BJ (cell line): Measurements from ENCODE around the gene CRTAC1. TPM values are rescaled to one million over a fixed set of nuclear protein-coding genes. Genes with fewer than 3 reads are reported as not detected.

Experiments
- CTCF ChIA-PET: fragments of 350-600 bp; formaldehyde crosslinking; extraction: SDS; loops from one replicate; lab custom pipeline; 2021; ENCODE audit warnings: antibody characterized with exemption, inconsistent platforms; lab: Yijun Ruan, JAX
- POLR2A ChIA-PET: fragments of 300-600 bp; sonication (Branson Sonifier 250); formaldehyde crosslinking; extraction: SDS; loops from one replicate; lab custom pipeline; 2021; ENCODE audit warnings: antibody characterized with exemption; lab: Charles Lee
- DNase-seq: peaks from one replicate; pipeline ENCODE4 v3.0.0-alpha.2; 2011; ENCODE audit warnings: low read depth
- H3K27me3 ChIP-seq: 2 replicates; pipeline ENCODE4 v1.6.0; 2011; ENCODE audit warnings: low read length; ENCODE audit not compliant: control insufficient read depth, insufficient read depth
- H3K36me3 ChIP-seq: 2 replicates; pipeline ENCODE4 v1.5.1; 2011; ENCODE audit warnings: low read length; ENCODE audit not compliant: control insufficient read depth, insufficient read depth
- H3K4me3 ChIP-seq: 2 replicates; pipeline ENCODE4 v1.5.1; 2011; ENCODE audit warnings: low read depth, mild to moderate bottlenecking, control low read depth, low read length
- polyA plus RNA-seq: library from polyadenylated mRNA; depleted of rRNA; stranded (reverse); fragments of >200 nt; gene quantifications from 2 replicates; pipeline ENCODE4 v1.2.3, GENCODE V29; 2011
- TF ChIP-seq, protein P1 (sequence below): IDR thresholded peaks from 2 replicates; pipeline ENCODE4 v1.5.1; 2011; ENCODE audit warnings: low read depth, mild to moderate bottlenecking, control low read depth, inconsistent platforms, low read length, moderate library complexity; ENCODE audit not compliant: insufficient read depth

CRTAC1 gene
- polyA plus RNA-seq, 1 experiment, result not detected

DNA sequence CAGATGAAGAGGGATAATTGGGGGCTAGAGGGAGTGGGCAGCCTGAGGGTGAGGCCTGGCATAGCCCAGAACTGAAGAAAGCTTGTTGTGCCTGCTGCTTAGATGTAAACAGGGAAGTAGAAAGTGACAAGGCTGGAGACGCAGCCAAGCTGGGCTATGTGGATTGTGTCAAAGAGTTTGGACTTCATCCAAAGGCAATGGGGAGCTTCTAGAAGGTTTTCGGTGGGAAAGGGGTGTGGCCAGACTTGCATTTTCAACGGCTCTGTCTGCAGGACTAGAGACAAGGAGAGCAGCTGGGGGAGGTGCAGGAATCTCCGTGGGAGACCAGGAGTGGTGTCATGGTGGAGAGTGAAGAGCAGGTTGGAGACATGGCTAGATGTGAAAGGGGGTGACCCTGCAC lies 132.0 kb downstream of the CRTAC1 start:
- TF ChIP-seq, protein P1, sequence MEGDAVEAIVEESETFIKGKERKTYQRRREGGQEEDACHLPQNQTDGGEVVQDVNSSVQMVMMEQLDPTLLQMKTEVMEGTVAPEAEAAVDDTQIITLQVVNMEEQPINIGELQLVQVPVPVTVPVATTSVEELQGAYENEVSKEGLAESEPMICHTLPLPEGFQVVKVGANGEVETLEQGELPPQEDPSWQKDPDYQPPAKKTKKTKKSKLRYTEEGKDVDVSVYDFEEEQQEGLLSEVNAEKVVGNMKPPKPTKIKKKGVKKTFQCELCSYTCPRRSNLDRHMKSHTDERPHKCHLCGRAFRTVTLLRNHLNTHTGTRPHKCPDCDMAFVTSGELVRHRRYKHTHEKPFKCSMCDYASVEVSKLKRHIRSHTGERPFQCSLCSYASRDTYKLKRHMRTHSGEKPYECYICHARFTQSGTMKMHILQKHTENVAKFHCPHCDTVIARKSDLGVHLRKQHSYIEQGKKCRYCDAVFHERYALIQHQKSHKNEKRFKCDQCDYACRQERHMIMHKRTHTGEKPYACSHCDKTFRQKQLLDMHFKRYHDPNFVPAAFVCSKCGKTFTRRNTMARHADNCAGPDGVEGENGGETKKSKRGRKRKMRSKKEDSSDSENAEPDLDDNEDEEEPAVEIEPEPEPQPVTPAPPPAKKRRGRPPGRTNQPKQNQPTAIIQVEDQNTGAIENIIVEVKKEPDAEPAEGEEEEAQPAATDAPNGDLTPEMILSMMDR, result no peak
- Histone ChIP-seq H3K4me3 (no peak overlapping the region), H3K36me3 (no peaks in the 10 kb centered on the region), H3K27me3 (peaks cover 5% of the 10 kb centered on the region)
- CTCF ChIA-PET, result interaction anchor here (0.9 to 1.1 kb wide), 2 partner anchors 10 to 17 kb away, joined by 3 to 7 read pairs; no protein-coding TSS in a partner anchor
- POLR2A ChIA-PET, result no interaction called here
- no peak for DNase-seq

DNA sequence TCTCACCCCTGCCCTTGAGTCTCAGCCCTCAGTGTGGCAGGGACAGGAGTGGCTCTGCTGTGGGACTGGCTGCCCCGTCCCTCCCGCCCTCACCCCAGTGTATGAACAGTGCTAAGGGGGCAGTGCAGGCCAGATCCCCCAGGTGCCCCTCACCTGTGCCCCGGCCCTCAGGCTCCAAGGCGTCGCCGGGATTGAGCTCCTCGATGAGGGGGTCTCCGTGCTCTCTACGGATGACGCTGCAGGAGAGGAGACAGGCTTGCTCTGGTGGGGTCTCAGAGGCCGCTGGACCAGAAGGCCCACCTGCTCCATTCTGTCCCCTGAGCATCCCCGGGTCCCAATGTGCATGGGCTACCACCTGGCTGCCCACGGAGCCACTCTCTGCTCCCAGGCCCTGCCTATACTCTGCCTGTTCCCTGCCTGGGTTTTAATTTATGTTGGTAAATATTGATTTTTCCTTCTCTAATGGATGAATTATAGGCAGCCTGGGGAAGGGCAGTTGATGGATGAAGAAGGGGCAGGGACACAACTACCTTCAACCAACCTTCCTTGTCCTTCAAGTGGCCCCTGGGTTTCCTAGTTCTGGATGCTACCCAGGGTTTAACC lies 133.6 kb downstream of the CRTAC1 start:
- H3K27me3 ChIP-seq, result peaks cover 5% of the 10 kb centered on the region
- DNase-seq, result no peak
- CTCF ChIA-PET, result interaction anchor here (0.8 to 1.8 kb wide), 4 partner anchors 11 to 105 kb away, joined by 3 to 4 read pairs (median 4); no protein-coding TSS in a partner anchor
- no peaks in the 10 kb centered on the region for H3K36me3 ChIP-seq
- H3K4me3 ChIP-seq, result no peak overlapping the region
- POLR2A ChIA-PET, result no interaction called here
- TF ChIP-seq, protein P1, result no peak

DNA sequence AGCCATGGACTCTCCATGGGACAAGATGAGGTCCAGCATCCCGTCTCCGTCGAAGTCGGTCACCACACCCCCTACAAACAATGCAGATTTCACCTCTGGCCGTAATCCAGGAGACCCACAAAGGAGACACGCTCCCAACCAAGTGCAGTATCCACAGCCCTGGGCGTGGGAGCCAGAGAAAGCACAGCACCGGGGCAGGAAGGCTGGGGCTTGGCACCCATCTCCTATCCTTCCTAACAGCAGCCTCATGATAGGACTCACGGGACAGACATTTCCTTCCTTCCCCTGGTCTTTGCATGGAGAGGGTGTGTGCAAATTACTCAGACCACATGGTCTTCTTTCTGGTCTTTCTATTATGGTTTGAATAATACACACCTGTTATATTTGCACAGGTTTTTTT lies 134.5 kb downstream of the CRTAC1 start:
- H3K27me3 ChIP-seq, result peaks cover 4% of the 10 kb centered on the region
- CTCF ChIA-PET, result interaction anchor here (0.8 to 1.8 kb wide), 2 partner anchors 19 to 104 kb away, joined by 3 to 4 read pairs; no protein-coding TSS in a partner anchor
- no peak for DNase-seq
- POLR2A ChIA-PET, result no interaction called here
- H3K36me3 ChIP-seq, result no peaks in the 10 kb centered on the region
- no peak overlapping the region for H3K4me3 ChIP-seq
- TF ChIP-seq, protein P1, result no peak

DNA sequence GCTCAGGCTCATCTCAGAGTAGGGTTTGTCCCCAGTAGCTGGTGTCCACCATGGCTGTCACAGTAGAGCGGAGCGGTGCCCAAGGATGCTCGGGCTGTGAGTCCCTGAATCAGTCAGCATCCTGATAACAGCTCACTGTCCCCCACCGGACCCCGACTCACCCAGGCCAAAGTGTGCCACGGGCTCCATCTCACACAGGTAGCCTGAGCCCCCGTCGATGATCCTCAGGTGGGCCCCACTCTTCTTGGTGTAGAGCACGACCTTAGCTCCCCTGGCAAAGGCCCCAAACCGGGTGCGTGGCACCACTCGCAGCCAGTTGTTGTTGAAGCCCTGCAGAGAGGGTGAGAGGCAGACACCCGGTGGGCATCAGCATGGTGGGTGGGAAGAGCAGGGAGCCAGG lies 135.3 kb downstream of the CRTAC1 start:
- CTCF ChIA-PET, result interaction anchor here (0.7 to 1.8 kb wide), 2 partner anchors 20 to 27 kb away, joined by 3 to 4 read pairs; no protein-coding TSS in a partner anchor
- DNase-seq, result no peak

DNA sequence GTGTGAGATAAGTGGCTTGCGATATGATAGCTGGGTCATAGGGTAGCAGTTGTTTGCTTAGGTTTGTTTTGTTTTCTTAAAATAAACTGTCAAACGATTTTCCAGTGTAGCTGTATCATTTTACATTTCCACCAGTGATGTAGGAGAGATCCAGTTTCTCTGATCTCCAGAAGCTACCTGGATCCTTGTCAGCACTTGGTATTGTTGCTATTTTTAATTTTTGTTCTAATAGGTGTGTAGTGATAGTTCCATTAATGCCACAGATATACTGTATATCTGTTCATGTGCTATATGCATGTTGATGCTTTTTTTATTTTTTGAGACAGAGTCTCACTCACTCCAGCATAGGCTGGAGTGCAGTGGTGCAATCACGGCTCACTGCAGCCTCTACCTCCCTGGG lies 136.3 kb downstream of the CRTAC1 start:
- H3K36me3 ChIP-seq, result no peaks in the 10 kb centered on the region
- ChIA-PET CTCF (interaction anchor here (0.9 kb wide), 1 partner anchor 34 kb away, joined by 3 read pairs; no protein-coding TSS in a partner anchor), POLR2A (no interaction called here)
- no peak overlapping the region for H3K4me3 ChIP-seq
- DNase-seq, result no peak
- TF ChIP-seq, protein P1, result no peak
- peaks cover under 1% of the 10 kb centered on the region; the same call in 1 of the 2 replicates for H3K27me3 ChIP-seq

More for the DNA sequence above, 135.3 kb downstream of the CRTAC1 start:
- Histone ChIP-seq H3K36me3 (no peaks in the 10 kb centered on the region), H3K27me3 (peaks cover 4% of the 10 kb centered on the region), H3K4me3 (no peak overlapping the region)
- POLR2A ChIA-PET, result no interaction called here
- TF ChIP-seq, protein P1, result no peak
